ENCODE results near the gene OAT. TPM values are rescaled to one million over a fixed set of nuclear protein-coding genes. Genes with fewer than 3 reads are reported as not detected.

Gene OAT
- total RNA-seq, 4 donors from 2014 or later: 86.0 to 103 (median 95.1) TPM

- peaks cover 16% of the 10 kb centered on the region for H3K27me3 ChIP-seq
- peak overlapping the region; percentile 2 for H3K27ac ChIP-seq
- TF ChIP-seq CTCF (IDR thresholded peaks at IDR 0.05) (no peak), POLR2A (IDR thresholded peaks at IDR 0.05) (no peak), EP300 (IDR thresholded peaks at IDR 0.05) (no peak), POLR2AphosphoS5 (IDR thresholded peaks at IDR 0.05) (no peak)
- DNase-seq (ENCODE audit: low spot score in 2 of 2): no peak
- H3K36me3 ChIP-seq: no peaks in the 10 kb centered on the region
- WGBS: 42% methylated on average over 2 of the region's 2 CpGs
- no peaks in the 10 kb centered on the region for H3K9me3 ChIP-seq
- peaks cover 15% of the 10 kb centered on the region for H3K4me1 ChIP-seq
- no peak overlapping the region for H3K4me3 ChIP-seq
Observed at GRCh38 chr10:124458889-124459288, 40.2 kb upstream of the OAT start.

GRCh38 chr10:124458473-124458872, 39.8 kb upstream of the OAT start:
- Histone ChIP-seq H3K4me1 (peaks cover 15% of the 10 kb centered on the region), H3K27me3 (peaks cover 19% of the 10 kb centered on the region), H3K27ac (peak overlapping the region; percentile 2), H3K36me3 (no peaks in the 10 kb centered on the region), H3K4me3 (no peak overlapping the region), H3K9me3 (no peaks in the 10 kb centered on the region)
- no peak for TF ChIP-seq EP300 (IDR thresholded peaks at IDR 0.05)
- no peak for TF ChIP-seq CTCF (IDR thresholded peaks at IDR 0.05)
- no peak for TF ChIP-seq POLR2A (IDR thresholded peaks at IDR 0.05)
- 64% methylated on average over 4 of the region's 4 CpGs for WGBS
- DNase-seq (ENCODE audit: low spot score in 2 of 2): no peak

GRCh38 chr10:124455441-124455840, 36.7 kb upstream of the OAT start:
- peaks cover 46% of the 10 kb centered on the region for H3K27me3 ChIP-seq
- 71% methylated on average over 7 of the region's 7 CpGs for WGBS

GRCh38 chr10:124453960-124454610, 35.4 kb upstream of the OAT start:
- no peaks in the 10 kb centered on the region for H3K36me3 ChIP-seq
- no peak for DNase-seq (ENCODE audit: low spot score in 2 of 2)
- no peak overlapping the region for H3K4me3 ChIP-seq
- H3K27ac ChIP-seq: no peak overlapping the region
- WGBS: 52% methylated on average over 8 of the region's 8 CpGs
- peaks cover 19% of the 10 kb centered on the region for H3K4me1 ChIP-seq
- no peaks in the 10 kb centered on the region for H3K9me3 ChIP-seq
- peaks cover 59% of the 10 kb centered on the region for H3K27me3 ChIP-seq
- TF ChIP-seq POLR2AphosphoS5 (IDR thresholded peaks at IDR 0.05): no peak
- TF ChIP-seq EP300 (IDR thresholded peaks at IDR 0.05): no peak
- TF ChIP-seq POLR2A (IDR thresholded peaks at IDR 0.05): no peak

More at GRCh38 chr10:124455441-124455840, 36.7 kb upstream of the OAT start:
- DNase-seq (ENCODE audit: low spot score in 2 of 2): no peak
- Histone ChIP-seq H3K4me1 (peaks cover 7% of the 10 kb centered on the region), H3K36me3 (no peaks in the 10 kb centered on the region), H3K4me3 (no peak overlapping the region), H3K9me3 (no peaks in the 10 kb centered on the region), H3K27ac (no peak overlapping the region)
- TF ChIP-seq POLR2AphosphoS5 (IDR thresholded peaks at IDR 0.05) (no peak), POLR2A (IDR thresholded peaks at IDR 0.05) (no peak), CTCF (IDR thresholded peaks at IDR 0.05) (no peak), EP300 (IDR thresholded peaks at IDR 0.05) (no peak)

- H3K27ac ChIP-seq: no peak overlapping the region
- peaks cover 35% of the 10 kb centered on the region for H3K4me1 ChIP-seq
- H3K4me3 ChIP-seq: no peak overlapping the region
- DNase-seq (ENCODE audit: low spot score in 2 of 2): no peak
- no peaks in the 10 kb centered on the region for H3K36me3 ChIP-seq
- 36% methylated on average over 6 of the region's 6 CpGs for WGBS
- no peaks in the 10 kb centered on the region for H3K9me3 ChIP-seq
- TF ChIP-seq CTCF (IDR thresholded peaks at IDR 0.05) (no peak), POLR2A (IDR thresholded peaks at IDR 0.05) (no peak), POLR2AphosphoS5 (IDR thresholded peaks at IDR 0.05) (no peak), EP300 (IDR thresholded peaks at IDR 0.05) (no peak)
- H3K27me3 ChIP-seq: peaks cover 87% of the 10 kb centered on the region
Observed at GRCh38 chr10:124451276-124451675, 32.6 kb upstream of the OAT start.

- H3K4me1 ChIP-seq: peaks cover 35% of the 10 kb centered on the region
- H3K36me3 ChIP-seq: no peaks in the 10 kb centered on the region
- H3K4me3 ChIP-seq: no peak overlapping the region
- H3K27ac ChIP-seq: no peak overlapping the region
- TF ChIP-seq POLR2AphosphoS5 (IDR thresholded peaks at IDR 0.05) (no peak), CTCF (IDR thresholded peaks at IDR 0.05) (no peak), POLR2A (IDR thresholded peaks at IDR 0.05) (no peak), EP300 (IDR thresholded peaks at IDR 0.05) (no peak)
- DNase-seq (ENCODE audit: low spot score in 2 of 2): no peak
- peaks cover 88% of the 10 kb centered on the region for H3K27me3 ChIP-seq
- 29% methylated on average over 5 of the region's 5 CpGs for WGBS
- H3K9me3 ChIP-seq: no peaks in the 10 kb centered on the region
Observed at GRCh38 chr10:124450783-124451057, 32.0 kb upstream of the OAT start.
